DMS79 (cell line): ENCODE measurements around the gene SLC13A2.

Experiments used
- DNase-seq: peaks from one replicate; lab custom pipeline; 2025; lab: John Stamatoyannopoulos, UW

SLC13A2 gene

GRCh38 chr17:28536532-28537218 is 63.2 kb downstream of the SLC13A2 start:
- DNase-seq, result no peak

DNA sequence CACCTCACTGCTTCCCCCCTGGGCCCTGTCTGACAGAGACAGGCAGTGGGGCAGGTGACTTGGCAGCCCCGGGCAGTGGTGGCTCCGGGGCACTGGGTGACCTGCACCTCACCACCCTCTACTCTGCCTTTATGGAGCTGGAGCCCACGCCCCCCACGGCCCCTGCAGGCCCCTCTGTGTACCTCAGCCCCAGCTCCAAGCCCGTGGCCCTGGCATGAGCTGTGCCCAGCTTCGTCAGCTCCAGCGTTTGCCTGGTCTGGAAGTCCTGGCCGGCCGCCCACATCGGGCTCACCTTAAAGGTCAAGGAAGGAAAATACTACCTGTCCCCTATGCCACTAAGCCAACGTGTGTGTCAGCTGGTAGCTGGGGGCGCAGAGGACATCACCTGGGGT is 63.8 kb downstream of the SLC13A2 start:
- DNase-seq, result no peak

DNA sequence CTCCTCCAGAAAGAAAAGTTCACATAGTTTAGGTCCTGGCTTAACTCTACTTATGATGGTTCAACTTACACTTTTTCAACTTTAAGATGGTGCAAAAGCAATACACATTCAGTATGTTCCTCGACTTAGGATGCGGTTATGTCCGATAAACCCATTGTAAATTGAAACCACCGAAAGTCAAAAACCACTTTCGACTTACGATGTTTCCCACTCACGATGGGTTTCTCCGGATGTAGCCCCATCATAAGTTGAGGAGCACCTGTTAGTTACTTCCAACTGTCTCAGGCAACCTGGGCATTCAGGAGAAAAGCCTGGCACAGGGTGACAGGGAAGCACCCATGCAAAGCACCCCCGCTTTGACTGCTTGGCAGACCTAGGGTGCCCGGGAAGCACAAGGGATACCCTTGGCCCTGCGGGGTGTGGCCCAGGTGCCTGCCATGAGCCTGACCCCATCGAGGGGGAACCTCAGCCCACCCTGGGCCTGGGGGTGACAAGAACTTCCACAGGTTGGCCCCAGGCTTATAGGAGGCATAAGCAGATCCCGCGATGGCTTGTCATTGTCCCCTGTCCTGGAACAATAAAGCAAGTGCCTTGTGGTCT is 65.0 kb downstream of the SLC13A2 start:
- no peak for DNase-seq

DNA sequence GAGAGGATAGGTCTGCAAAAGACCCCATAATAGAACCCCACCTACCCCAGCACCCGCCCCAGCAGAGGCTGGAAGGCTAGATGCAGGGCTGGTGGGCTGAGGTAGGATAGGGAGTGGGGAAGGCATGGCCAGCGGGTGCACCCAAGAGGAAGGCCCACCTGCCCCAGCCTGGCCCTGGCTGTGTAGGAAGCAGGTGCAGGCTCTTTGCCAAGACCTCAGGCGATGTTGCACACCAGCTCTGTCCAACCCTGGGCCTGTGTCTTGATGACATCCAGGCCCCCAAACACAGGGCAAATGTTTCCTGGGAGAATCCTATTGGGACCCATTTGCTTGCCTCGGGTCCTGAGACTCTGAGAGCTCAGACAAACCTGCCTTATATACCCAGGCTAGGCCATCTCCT is 66.8 kb downstream of the SLC13A2 start:
- DNase-seq, result no peak

- DNase-seq, result no peak
Measured at GRCh38 chr17:28541439-28541838, 68.0 kb downstream of the SLC13A2 start.

GRCh38 chr17:28544402-28545140 is 71.1 kb downstream of the SLC13A2 start:
- no peak for DNase-seq

DNA sequence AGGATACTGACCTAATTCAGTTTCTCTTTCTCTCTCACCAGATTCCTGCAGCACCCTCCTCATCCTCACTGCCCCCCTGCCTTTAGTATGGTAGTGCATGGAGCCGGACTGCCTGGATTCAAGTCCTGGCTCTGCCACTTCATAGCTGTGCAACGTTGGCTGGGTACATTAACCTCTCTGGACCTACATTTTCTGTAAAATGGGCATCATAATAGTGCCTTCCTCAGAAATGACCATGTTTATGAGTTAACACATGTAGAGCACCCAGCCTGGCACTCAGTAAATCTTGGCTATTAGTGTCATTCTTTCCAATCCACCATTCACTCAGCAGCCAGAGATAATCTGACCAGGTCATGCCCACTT is 71.7 kb downstream of the SLC13A2 start:
- DNase-seq, result no peak

- no peak for DNase-seq
Measured at GRCh38 chr17:28545787-28546415, 72.5 kb downstream of the SLC13A2 start.

DNA sequence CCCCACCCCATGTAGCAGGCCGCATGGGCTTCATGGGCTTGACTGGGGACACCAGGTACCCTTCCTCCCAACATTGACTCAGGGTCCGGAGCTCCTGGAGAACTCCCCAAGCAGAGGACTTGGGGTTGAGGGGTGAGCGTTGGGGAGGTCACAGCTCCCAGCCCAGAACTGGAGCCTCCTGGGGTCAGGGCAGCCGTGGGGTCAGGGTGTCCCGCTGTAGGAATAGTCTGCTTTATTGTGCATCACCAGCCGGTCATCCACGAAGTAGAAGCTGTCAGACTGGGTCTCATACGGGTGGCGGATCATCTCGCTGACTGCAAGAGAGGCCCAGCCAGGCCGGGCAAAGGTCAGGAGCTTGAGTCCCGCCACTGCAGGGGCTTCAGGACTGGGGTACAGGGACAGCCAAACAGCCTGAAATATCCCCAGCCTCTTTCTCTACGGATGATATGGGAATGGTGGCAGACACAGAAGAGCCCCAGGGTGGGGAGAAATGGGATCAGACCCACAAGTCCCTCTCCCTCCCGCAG is 73.7 kb downstream of the SLC13A2 start:
- no peak for DNase-seq
